ENCODE data around the gene LRP6.

DNA sequence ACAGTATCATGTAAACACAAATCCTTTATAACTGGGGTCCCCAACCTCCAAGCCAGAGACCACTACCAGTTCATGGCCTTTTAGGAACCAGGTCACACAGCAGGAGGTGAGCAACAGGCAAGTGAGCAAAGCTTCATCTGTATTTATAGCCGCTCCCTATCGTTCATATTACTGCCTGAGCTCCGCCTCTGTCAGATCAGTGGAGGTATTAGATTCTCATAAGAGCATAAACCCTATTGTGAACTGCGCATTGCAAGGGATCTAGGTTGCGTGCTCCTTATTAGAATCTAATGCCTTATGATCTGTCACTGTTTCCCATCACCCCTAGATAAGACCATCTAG lies 49.9 kb downstream of the LRP6 start:
- TF ChIP-seq, protein P1, sequence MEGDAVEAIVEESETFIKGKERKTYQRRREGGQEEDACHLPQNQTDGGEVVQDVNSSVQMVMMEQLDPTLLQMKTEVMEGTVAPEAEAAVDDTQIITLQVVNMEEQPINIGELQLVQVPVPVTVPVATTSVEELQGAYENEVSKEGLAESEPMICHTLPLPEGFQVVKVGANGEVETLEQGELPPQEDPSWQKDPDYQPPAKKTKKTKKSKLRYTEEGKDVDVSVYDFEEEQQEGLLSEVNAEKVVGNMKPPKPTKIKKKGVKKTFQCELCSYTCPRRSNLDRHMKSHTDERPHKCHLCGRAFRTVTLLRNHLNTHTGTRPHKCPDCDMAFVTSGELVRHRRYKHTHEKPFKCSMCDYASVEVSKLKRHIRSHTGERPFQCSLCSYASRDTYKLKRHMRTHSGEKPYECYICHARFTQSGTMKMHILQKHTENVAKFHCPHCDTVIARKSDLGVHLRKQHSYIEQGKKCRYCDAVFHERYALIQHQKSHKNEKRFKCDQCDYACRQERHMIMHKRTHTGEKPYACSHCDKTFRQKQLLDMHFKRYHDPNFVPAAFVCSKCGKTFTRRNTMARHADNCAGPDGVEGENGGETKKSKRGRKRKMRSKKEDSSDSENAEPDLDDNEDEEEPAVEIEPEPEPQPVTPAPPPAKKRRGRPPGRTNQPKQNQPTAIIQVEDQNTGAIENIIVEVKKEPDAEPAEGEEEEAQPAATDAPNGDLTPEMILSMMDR (conservative IDR thresholded peaks at IDR 0.05; ENCODE audit: low read length) = no peak
- no peak for TF ChIP-seq EZH2phosphoT487 (IDR thresholded peaks at IDR 0.05; ENCODE audit: borderline replicate concordance, low read depth, low read length)
